Tibial nerve (tissue), 4 donors: ENCODE results near the gene KCNMA1. TPM values are rescaled to one million over a fixed set of nuclear protein-coding genes. Genes with fewer than 3 reads are reported as not detected.

Experiments used
- DNase-seq, 2 donors: peaks; one replicate each; pipeline ENCODE4 v3.0.0-alpha.2; 2019; ENCODE audit warnings: low spot score in 2 of 2
- H3K27ac ChIP-seq, 4 donors: fragments of 200-600 bp; sonication (generic) in 3 of 4; one replicate each; pipeline ENCODE4 v1.5.1; 2017 to 2019; ENCODE audit warnings: mild to moderate bottlenecking in 1 of 4
- H3K27me3 ChIP-seq, 2 donors: fragments of 200-600 bp; sonication (generic) in 1 of 2; one replicate each; pipeline versions ENCODE4 v1.5.1 to v1.6.0; 2017 to 2019
- H3K36me3 ChIP-seq, 3 donors: fragments of 200-600 bp; sonication (generic); one replicate each; pipeline ENCODE4 v1.5.1; 2018 to 2019
- H3K4me1 ChIP-seq, 4 donors: fragments of 200-600 bp; sonication (generic) in 3 of 4; one replicate each; pipeline ENCODE4 v1.5.1; 2017 to 2019
- H3K4me3 ChIP-seq, 4 donors: fragments of 200-600 bp; sonication (generic) in 3 of 4; one replicate each; pipeline ENCODE4 v1.5.1; 2017 to 2019; ENCODE audit warnings: mild to moderate bottlenecking in 1 of 4, moderate library complexity in 1 of 4
- H3K9me3 ChIP-seq, 4 donors: fragments of 200-600 bp; sonication (generic) in 3 of 4; one replicate each; pipeline ENCODE4 v1.5.1; 2017 to 2019
- EP300 ChIP-seq, 2 donors: sonication (generic); formaldehyde crosslinking; IDR thresholded peaks; one replicate each; pipeline ENCODE4 v1.6.1; 2017; ENCODE audit warnings: antibody characterized with exemption in 2 of 2, mild to moderate bottlenecking in 1 of 2
- POLR2A ChIP-seq, 2 donors: fragments of 450-650 bp; IDR thresholded peaks; one replicate each; pipeline ENCODE4 v1.6.1; 2017; ENCODE audit warnings: antibody characterized with exemption in 2 of 2, mild to moderate bottlenecking in 2 of 2, moderate library complexity in 2 of 2
- WGBS, 2 donors: methylation state at CpG; one replicate each; pipeline ENCODE4 v1.1.5; 2018; 5-methylcytosine and 5-hydroxymethylcytosine counted together
- total RNA-seq, 4 donors: library from RNA; depleted of rRNA; stranded (reverse); fragments of >200 nt; gene quantifications; one replicate each; pipeline ENCODE4 v1.1.0, GENCODE V29; 2016
- TF ChIP-seq, protein P1 (sequence below), 5 experiments: fragments of 200-600 bp in 3 of 5; fragments of 450-650 bp in 2 of 5; sonication (generic) in 3 of 5; IDR thresholded peaks; one replicate each; pipeline ENCODE4 v1.5.1; 2016 to 2019; ENCODE audit warnings: antibody characterized with exemption in 5 of 5, mild to moderate bottlenecking in 3 of 5, moderate library complexity in 2 of 5

KCNMA1 gene
- total RNA-seq, 4 donors from 2014 or later = 10.2 to 19.9 (median 13.7) TPM

DNA sequence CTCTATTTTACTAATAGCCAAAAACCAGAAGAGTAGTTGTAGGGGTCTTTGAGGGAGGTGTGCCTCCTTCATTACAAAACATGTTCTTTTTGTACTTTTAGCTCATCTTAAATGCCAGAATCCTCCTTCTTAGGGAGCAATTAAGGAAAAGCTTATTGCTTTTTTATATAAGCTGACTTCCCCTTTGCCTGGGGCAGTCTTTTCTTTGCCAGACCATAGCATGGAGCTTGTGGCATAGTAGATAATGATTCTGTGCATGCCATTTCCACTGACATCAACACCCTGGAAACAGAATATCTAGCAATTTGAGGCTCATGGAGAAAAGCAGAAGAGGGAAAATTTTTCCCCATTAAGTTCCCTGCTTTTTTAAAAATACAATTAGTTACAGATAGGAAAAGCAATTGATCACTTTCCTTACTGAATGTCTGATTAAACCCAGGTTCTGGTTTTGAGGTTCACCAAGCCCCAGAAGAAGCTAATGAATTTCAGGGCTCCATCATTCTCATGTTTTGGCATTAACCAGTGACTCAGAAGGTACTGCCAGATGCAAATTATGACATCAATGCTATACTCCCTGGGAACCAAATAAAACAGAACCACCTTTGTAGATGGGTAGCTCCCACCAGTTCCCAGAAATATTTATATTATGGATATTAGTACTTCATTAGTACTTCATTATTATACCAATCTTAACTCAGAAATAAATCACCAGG lies 410.6 kb downstream of the KCNMA1 start:
- H3K27ac ChIP-seq = no peak overlapping the region
- H3K4me3 ChIP-seq = no peak overlapping the region
- H3K4me1 ChIP-seq = no peaks in the 10 kb centered on the region
- no peaks in the 10 kb centered on the region for H3K9me3 ChIP-seq
- H3K36me3 ChIP-seq = no peaks in the 10 kb centered on the region
- TF ChIP-seq EP300 (IDR thresholded peaks at IDR 0.05) = no peak
- H3K27me3 ChIP-seq = no peaks in the 10 kb centered on the region
- no peak for DNase-seq

DNA sequence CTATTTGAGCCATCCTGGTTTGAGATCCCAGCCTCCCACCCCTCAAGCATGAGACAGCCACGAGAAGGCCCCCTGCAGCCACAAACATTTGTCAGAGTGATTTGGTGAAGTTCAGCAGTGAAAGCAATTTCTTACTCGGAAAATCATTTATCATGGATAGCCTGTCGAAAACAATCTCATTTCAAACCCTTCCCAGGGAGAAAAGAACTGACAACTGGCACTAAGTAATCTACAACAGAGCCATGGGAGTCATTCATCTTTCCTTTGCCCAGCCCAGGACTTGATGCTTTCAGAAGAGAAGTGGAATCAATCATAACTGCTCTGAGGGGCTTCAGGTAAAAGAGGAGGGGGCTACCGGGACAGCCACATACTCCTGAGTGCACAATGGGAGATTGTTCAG lies 411.2 kb downstream of the KCNMA1 start:
- Histone ChIP-seq H3K9me3 (no peaks in the 10 kb centered on the region), H3K27ac (no peak overlapping the region)
- WGBS, 2 donors = 38 to 52% methylated on average over 4 of the region's 4 CpGs

DNA sequence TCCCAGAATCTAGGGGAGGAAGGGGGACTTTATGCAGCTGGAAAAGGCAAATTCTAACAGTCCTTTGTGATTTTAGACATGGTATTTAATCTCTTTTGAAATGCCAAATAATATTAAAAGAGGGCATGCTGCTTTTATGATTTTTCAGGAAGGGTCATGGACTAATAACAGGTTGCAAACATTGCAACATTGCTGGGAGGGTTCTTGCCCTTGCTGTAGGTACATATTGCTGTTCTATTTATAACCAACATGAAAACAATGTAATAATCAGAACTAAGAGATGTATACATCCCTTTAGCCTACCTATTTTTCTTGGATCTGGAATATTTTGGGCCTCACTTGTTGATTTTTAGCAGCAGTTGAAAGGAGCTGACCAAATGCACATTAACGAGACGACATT lies 411.6 kb downstream of the KCNMA1 start:
- no peak overlapping the region for H3K27ac ChIP-seq
- no peak for DNase-seq
- H3K36me3 ChIP-seq = no peaks in the 10 kb centered on the region
- 60 to 70% methylated on average over 2 of the region's 2 CpGs for WGBS, 2 donors
- TF ChIP-seq POLR2A (IDR thresholded peaks at IDR 0.05) (no peak), EP300 (IDR thresholded peaks at IDR 0.05) (no peak)
- no peak overlapping the region for H3K4me3 ChIP-seq
- H3K9me3 ChIP-seq = no peaks in the 10 kb centered on the region
- no peaks in the 10 kb centered on the region for H3K27me3 ChIP-seq
- no peaks in the 10 kb centered on the region for H3K4me1 ChIP-seq

More for the DNA sequence above, 411.2 kb downstream of the KCNMA1 start:
- TF ChIP-seq POLR2A (IDR thresholded peaks at IDR 0.05) (no peak), EP300 (IDR thresholded peaks at IDR 0.05) (no peak)
- TF ChIP-seq, protein P1, sequence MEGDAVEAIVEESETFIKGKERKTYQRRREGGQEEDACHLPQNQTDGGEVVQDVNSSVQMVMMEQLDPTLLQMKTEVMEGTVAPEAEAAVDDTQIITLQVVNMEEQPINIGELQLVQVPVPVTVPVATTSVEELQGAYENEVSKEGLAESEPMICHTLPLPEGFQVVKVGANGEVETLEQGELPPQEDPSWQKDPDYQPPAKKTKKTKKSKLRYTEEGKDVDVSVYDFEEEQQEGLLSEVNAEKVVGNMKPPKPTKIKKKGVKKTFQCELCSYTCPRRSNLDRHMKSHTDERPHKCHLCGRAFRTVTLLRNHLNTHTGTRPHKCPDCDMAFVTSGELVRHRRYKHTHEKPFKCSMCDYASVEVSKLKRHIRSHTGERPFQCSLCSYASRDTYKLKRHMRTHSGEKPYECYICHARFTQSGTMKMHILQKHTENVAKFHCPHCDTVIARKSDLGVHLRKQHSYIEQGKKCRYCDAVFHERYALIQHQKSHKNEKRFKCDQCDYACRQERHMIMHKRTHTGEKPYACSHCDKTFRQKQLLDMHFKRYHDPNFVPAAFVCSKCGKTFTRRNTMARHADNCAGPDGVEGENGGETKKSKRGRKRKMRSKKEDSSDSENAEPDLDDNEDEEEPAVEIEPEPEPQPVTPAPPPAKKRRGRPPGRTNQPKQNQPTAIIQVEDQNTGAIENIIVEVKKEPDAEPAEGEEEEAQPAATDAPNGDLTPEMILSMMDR (IDR thresholded peaks at IDR 0.05) = no peak
- H3K36me3 ChIP-seq = no peaks in the 10 kb centered on the region
- H3K4me1 ChIP-seq = no peaks in the 10 kb centered on the region
- H3K27me3 ChIP-seq = no peaks in the 10 kb centered on the region
- H3K4me3 ChIP-seq = no peak overlapping the region
- DNase-seq = no peak

DNA sequence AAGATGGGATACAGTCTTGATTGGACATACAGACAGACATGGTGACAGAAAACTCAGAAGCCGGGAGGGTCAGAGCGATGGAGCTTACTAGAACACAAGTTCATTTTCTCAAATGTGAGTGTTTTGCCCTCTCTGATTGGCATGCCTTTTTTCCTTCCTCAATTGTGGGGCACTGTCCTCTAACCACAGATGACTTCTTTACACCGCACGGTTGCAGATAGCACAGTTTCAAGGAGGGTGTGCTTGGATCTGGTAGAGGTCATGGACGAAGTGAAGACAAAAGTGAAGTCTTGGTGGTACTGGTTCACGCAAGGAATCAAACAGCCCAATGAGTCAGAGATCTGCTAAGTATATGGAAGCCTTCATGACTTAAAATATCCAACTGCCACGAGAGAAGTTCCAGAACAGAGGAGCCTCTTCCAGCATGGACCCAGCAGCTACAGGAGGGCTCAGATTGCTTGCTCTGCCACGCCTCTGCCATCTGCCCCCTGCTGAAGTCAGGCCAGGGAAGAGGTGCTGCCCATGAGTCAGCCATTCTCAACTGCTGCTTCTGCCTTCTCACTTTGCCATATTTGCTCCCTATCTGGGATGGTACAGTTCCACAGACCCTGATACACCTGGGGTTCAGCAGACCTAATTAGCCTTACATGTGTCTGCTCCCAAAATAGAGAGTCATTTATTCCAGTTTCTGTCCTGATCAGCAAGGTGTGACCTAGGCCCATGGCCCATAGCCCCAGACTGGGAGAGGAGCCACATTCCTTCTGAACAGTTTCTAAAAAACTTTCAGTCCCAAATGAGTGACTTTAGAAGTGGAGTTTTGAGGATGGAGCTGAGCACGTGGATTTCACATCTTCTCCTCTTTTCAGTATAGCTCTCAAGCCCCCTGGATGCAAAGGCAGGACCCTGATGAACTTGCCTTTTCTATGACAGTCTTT lies 413.8 kb downstream of the KCNMA1 start:
- Histone ChIP-seq H3K27me3 (no peaks in the 10 kb centered on the region), H3K36me3 (no peaks in the 10 kb centered on the region), H3K4me3 (no peak overlapping the region), H3K4me1 (no peaks in the 10 kb centered on the region), H3K9me3 (no peaks in the 10 kb centered on the region), H3K27ac (no peak overlapping the region)
- TF ChIP-seq POLR2A (IDR thresholded peaks at IDR 0.05) (no peak), EP300 (IDR thresholded peaks at IDR 0.05) (no peak)
- TF ChIP-seq, protein P1 (IDR thresholded peaks at IDR 0.05) = no peak
- 76% methylated on average over 9 of the region's 9 CpGs for WGBS, 2 donors
- DNase-seq = no peak

DNA sequence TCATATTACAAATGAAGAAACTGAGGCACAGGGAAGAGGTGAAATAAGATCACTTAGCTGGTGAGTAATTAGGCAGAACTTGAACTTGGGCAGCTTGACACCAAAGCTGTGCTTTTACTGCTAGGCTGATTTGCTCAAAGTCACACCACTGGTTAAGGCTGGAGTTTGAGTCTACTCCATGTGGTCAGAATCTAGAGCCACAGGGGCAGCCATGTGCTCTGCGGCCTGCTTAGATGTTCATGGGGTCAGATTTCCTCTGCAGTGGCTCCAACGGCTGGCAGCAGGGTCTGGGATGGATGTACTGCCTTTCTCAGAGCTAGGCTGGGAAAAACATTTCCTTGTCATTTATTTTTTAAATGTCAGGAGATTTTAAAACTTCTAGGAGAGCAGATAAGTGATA lies 417.5 kb downstream of the KCNMA1 start:
- no peaks in the 10 kb centered on the region for H3K36me3 ChIP-seq
- H3K27me3 ChIP-seq = no peaks in the 10 kb centered on the region
- H3K9me3 ChIP-seq = no peaks in the 10 kb centered on the region
- H3K4me1 ChIP-seq = no peaks in the 10 kb centered on the region
- H3K27ac ChIP-seq = no peak overlapping the region
- no peak for DNase-seq
- TF ChIP-seq EP300 (IDR thresholded peaks at IDR 0.05) (no peak), POLR2A (IDR thresholded peaks at IDR 0.05) (no peak)
- TF ChIP-seq, protein P1 (IDR thresholded peaks at IDR 0.05) = no peak
- H3K4me3 ChIP-seq = no peak overlapping the region
- 44 to 62% methylated on average over 2 of the region's 2 CpGs for WGBS, 2 donors

DNA sequence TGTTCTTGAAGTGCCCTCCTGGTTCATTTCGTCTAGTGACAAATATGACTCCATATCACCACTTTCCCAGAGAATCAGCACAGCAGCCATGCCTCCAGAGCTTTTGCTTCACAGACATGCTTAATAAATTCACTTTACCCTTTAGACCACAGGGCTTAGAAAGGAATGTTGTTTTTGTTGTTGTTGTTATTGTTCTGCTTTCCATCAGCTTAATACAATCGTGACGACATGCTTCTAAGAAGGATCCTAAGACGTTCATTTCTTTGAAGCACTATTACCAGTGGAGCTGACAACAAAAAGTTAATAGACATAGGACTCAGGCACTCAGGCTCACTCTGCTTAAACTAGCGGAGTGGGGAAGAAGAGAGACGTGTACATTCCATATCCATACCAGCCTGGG lies 418.6 kb downstream of the KCNMA1 start:
- H3K36me3 ChIP-seq = no peaks in the 10 kb centered on the region
- TF ChIP-seq POLR2A (IDR thresholded peaks at IDR 0.05) (no peak), EP300 (IDR thresholded peaks at IDR 0.05) (no peak)
- TF ChIP-seq, protein P1 (IDR thresholded peaks at IDR 0.05) = no peak
- DNase-seq = no peak
- H3K27me3 ChIP-seq = no peaks in the 10 kb centered on the region
- H3K27ac ChIP-seq = no peak overlapping the region
- H3K9me3 ChIP-seq = no peaks in the 10 kb centered on the region
- WGBS, 2 donors = 77 to 83% methylated on average over 6 of the region's 6 CpGs
- H3K4me3 ChIP-seq = no peak overlapping the region
- no peaks in the 10 kb centered on the region for H3K4me1 ChIP-seq
